K562 (cell line): ENCODE measurements around the gene VWA7. TPM values are rescaled to one million over a fixed set of nuclear protein-coding genes. Genes with fewer than 3 reads are reported as not detected.
A peak's percentile ranks its signal among the peaks of the same experiment; 100 is the strongest.

ENCODE experiments used
- BCL6 ChIP-seq: fragments of 250-450 bp; sonication (Bioruptor Pico); IDR thresholded peaks from 2 replicates; pipeline ENCODE4 v1.4.0; 2020
- CBX5 ChIP-seq: IDR thresholded peaks from 2 replicates; pipeline ENCODE4 v1.6.1; 2014; ENCODE audit warnings: low read depth, borderline replicate concordance
- CCNT2 ChIP-seq: IDR thresholded peaks from 2 replicates; pipeline ENCODE4 v1.6.1; 2011; ENCODE audit warnings: borderline replicate concordance, low read depth, mild to moderate bottlenecking, moderate library complexity, mixed read lengths, low read length; ENCODE audit not compliant: insufficient read length; ENCODE audit errors: extremely low read depth
- DNMT1 ChIP-seq: fragments of 450-650 bp; IDR thresholded peaks from 2 replicates; pipeline ENCODE4 v1.6.1; 2016; ENCODE audit warnings: antibody characterized with exemption, mild to moderate bottlenecking
- ELK3 ChIP-seq: fragments of 450-650 bp; formaldehyde crosslinking; IDR thresholded peaks from 2 replicates; pipeline ENCODE4 v1.4.0; 2020; ENCODE audit warnings: mild to moderate bottlenecking
- GABPB2 ChIP-seq: fragments of 250-450 bp; sonication (Bioruptor Pico); conservative IDR thresholded peaks from 2 replicates; pipeline ENCODE4 v1.5.1; 2021; ENCODE audit warnings: mild to moderate bottlenecking
- KDM1A ChIP-seq, 2 experiments: fragments of 450-650 bp; IDR thresholded peaks; 2 replicates each; pipeline ENCODE4 v1.6.1; 2016; ENCODE audit warnings: mild to moderate bottlenecking in 2 of 2
- MEF2D ChIP-seq: conservative IDR thresholded peaks from 2 replicates; pipeline ENCODE4 v1.6.1; 2016; ENCODE audit warnings: low read depth, missing genetic modification characterization, missing compliant biosample characterization
- NFRKB ChIP-seq: fragments of 450-650 bp; IDR thresholded peaks from 2 replicates; pipeline ENCODE4 v1.6.1; 2016; ENCODE audit warnings: low read depth
- SIN3A ChIP-seq, 2 experiments: fragments of 150-350 bp in 1 of 2; IDR thresholded peaks; 2 replicates each; pipeline ENCODE4 v1.6.1; 2011 to 2016; ENCODE audit warnings: borderline replicate concordance in 2 of 2, low read depth in 2 of 2, low read length in 2 of 2, mild to moderate bottlenecking in 2 of 2, moderate library complexity in 2 of 2; ENCODE audit not compliant: control insufficient read depth in 1 of 2
- SREBF1 ChIP-seq: fragments of 150-350 bp; IDR thresholded peaks from 2 replicates; pipeline ENCODE4 v1.6.1; 2014; ENCODE audit warnings: antibody characterized with exemption, low read depth, low read length, borderline replicate concordance
- SREBF2 ChIP-seq: sonication (generic); formaldehyde crosslinking; IDR thresholded peaks from 2 replicates; pipeline ENCODE4 v1.4.0; 2020; ENCODE audit warnings: mild to moderate bottlenecking, missing genetic modification reagents
- TFAM ChIP-seq: fragments of 250-450 bp; sonication (Bioruptor Pico); conservative IDR thresholded peaks from 2 replicates; pipeline ENCODE4 v1.5.0; 2021; ENCODE audit warnings: mild to moderate bottlenecking, moderate library complexity
- XRCC3 ChIP-seq: fragments of 450-650 bp; IDR thresholded peaks from 2 replicates; pipeline ENCODE4 v1.6.1; 2017; ENCODE audit warnings: mild to moderate bottlenecking, moderate library complexity
- ZBED1 ChIP-seq: IDR thresholded peaks from 2 replicates; pipeline ENCODE4 v1.6.1; 2014
- ZBTB49 ChIP-seq: sonication (generic); formaldehyde crosslinking; IDR thresholded peaks from 2 replicates; pipeline ENCODE4 v1.8.0; 2022; ENCODE audit warnings: missing genetic modification reagents, mild to moderate bottlenecking, borderline replicate concordance
- ZNF217 ChIP-seq: sonication (generic); formaldehyde crosslinking; IDR thresholded peaks from 2 replicates; pipeline ENCODE4 v1.8.0; 2022; ENCODE audit warnings: mild to moderate bottlenecking, missing genetic modification reagents
- ZNF224 ChIP-seq: sonication (generic); formaldehyde crosslinking; IDR thresholded peaks from 2 replicates; pipeline ENCODE4 v1.8.0; 2022; ENCODE audit warnings: mild to moderate bottlenecking, missing genetic modification reagents
- ZNF282 ChIP-seq: sonication (generic); formaldehyde crosslinking; IDR thresholded peaks from 2 replicates; pipeline ENCODE4 v1.8.1; 2023; ENCODE audit warnings: missing genetic modification reagents
- ZNF79 ChIP-seq: fragments of 250-450 bp; sonication (Bioruptor Pico); IDR thresholded peaks from 2 replicates; pipeline ENCODE4 v1.4.0; 2020; ENCODE audit warnings: low read depth, mild to moderate bottlenecking, moderate library complexity
- polyA plus RNA-seq, 8 experiments: library from polyadenylated mRNA; depleted of rRNA in 4 of 8; stranded (reverse) in 5 of 8; unstranded in 3 of 8; fragments of >200 nt; fragmentation: Nextera tagmentation in 2 of 8; fragmentation: Illumina TruSeq in 1 of 8; extraction: Ambion mirVana in 2 of 8; extraction: Trizol in 1 of 8; gene quantifications; 2 replicates each; pipeline versions ENCODE4 v1.2.1 to v1.2.3, GENCODE V29; 2011 to 2014; ENCODE audit warnings: inconsistent platforms in 1 of 8, missing spikeins in 1 of 8
- total RNA-seq, 7 experiments: library from RNA; depleted of rRNA in 6 of 7; stranded (reverse); fragments of >200 nt in 6 of 7; fragmentation: Illumina TruSeq in 2 of 7; extraction: Trizol in 2 of 7; gene quantifications; 2 replicates each; pipeline versions ENCODE4 v1.2.1 to v1.2.3, GENCODE V29; 2011 to 2021; ENCODE audit warnings: low replicate concordance in 1 of 7
- TF ChIP-seq, protein P1 (sequence below): fragments of 450-650 bp; IDR thresholded peaks from 2 replicates; pipeline ENCODE4 v1.6.1; 2016
- TF ChIP-seq, protein P2 (sequence below): fragments of 450-650 bp; formaldehyde crosslinking; IDR thresholded peaks from 2 replicates; pipeline ENCODE4 v1.4.0; 2022; ENCODE audit warnings: missing genetic modification characterization
- TF ChIP-seq, protein P3 (sequence below): sonication (generic); formaldehyde crosslinking; IDR thresholded peaks from 2 replicates; pipeline ENCODE4 v1.8.0; 2022; ENCODE audit warnings: mild to moderate bottlenecking, missing genetic modification reagents

Gene VWA7
- total and polyA plus RNA-seq, 9 of the 15 experiments (the other 6 are each of a cell fraction or from before 2014, with no cell fraction given): 0.18 to 2.9 (median 0.95) TPM

GRCh38 chr6:31826793-31827285 is 49.7 kb upstream of the VWA7 start (continued):
- TF ChIP-seq DNMT1 (0 out of 2 replicates have a peak, but pooled peaks have one; percentile 28), ZNF217 (CRISPR knock-in tag) (no peak), CBX5 (no peak), KDM1A (IDR thresholded peaks at IDR 0.05) (no peak), BCL6 (CRISPR knock-in tag) (peak; percentile 34; the same call in 1 of the 2 replicates), NFRKB (no peak), TFAM (CRISPR knock-in tag) (no peak), MEF2D (peak; percentile 64; the same call in 1 of the 2 replicates), ZBTB49 (no peak), ZNF282 (no peak), XRCC3 (no peak), ZNF224 (CRISPR knock-in tag) (no peak), ZBED1 (no peak), CCNT2 (no peak), SREBF2 (no peak), ZNF79 (CRISPR knock-in tag) (0 out of 2 replicates have a peak, but pooled peaks have one; percentile 16), ELK3 (peak; percentile 86), SREBF1 (no peak), GABPB2 (peak; percentile 77; the same call in 1 of the 2 replicates), SIN3A (IDR thresholded peaks at IDR 0.05; ENCODE audit: borderline replicate concordance in 2 of 2, control insufficient read depth in 1 of 2, low read depth in 2 of 2, low read length in 2 of 2) (peak in 1 of 2 experiments; percentile 1; a peak in 1 of 4 replicates)
- TF ChIP-seq, protein P1, sequence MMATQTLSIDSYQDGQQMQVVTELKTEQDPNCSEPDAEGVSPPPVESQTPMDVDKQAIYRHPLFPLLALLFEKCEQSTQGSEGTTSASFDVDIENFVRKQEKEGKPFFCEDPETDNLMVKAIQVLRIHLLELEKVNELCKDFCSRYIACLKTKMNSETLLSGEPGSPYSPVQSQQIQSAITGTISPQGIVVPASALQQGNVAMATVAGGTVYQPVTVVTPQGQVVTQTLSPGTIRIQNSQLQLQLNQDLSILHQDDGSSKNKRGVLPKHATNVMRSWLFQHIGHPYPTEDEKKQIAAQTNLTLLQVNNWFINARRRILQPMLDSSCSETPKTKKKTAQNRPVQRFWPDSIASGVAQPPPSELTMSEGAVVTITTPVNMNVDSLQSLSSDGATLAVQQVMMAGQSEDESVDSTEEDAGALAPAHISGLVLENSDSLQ: no peak
- TF ChIP-seq, protein P2, sequence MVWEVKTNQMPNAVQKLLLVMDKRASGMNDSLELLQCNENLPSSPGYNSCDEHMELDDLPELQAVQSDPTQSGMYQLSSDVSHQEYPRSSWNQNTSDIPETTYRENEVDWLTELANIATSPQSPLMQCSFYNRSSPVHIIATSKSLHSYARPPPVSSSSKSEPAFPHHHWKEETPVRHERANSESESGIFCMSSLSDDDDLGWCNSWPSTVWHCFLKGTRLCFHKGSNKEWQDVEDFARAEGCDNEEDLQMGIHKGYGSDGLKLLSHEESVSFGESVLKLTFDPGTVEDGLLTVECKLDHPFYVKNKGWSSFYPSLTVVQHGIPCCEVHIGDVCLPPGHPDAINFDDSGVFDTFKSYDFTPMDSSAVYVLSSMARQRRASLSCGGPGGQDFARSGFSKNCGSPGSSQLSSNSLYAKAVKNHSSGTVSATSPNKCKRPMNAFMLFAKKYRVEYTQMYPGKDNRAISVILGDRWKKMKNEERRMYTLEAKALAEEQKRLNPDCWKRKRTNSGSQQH (CRISPR knock-in tag): peak; percentile 70; the same call in 1 of the 2 replicates
- TF ChIP-seq, protein P3, sequence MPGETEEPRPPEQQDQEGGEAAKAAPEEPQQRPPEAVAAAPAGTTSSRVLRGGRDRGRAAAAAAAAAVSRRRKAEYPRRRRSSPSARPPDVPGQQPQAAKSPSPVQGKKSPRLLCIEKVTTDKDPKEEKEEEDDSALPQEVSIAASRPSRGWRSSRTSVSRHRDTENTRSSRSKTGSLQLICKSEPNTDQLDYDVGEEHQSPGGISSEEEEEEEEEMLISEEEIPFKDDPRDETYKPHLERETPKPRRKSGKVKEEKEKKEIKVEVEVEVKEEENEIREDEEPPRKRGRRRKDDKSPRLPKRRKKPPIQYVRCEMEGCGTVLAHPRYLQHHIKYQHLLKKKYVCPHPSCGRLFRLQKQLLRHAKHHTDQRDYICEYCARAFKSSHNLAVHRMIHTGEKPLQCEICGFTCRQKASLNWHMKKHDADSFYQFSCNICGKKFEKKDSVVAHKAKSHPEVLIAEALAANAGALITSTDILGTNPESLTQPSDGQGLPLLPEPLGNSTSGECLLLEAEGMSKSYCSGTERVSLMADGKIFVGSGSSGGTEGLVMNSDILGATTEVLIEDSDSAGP (CRISPR knock-in tag): no peak
